GM19238 (cell line): ENCODE data around the gene EAF2.

Experiments
- DNase-seq: peaks from one replicate; pipeline ENCODE4 v3.0.0; 2011; ENCODE audit warnings: low spot score; ENCODE audit not compliant: insufficient read length

Gene EAF2

GRCh38 chr3:121834671-121835464, at the start of gene EAF2, which contains the start of gene IQCB1:
Gene EAF2, plus strand, starts transcription at chr3:121835209. Its CDS starts 77 bp downstream, at chr3:121835286.
Gene IQCB1, minus strand, starts transcription at chr3:121835060. Its CDS starts 6,100 bp downstream, at chr3:121828960.
- DNase-seq = peak; percentile 85

GRCh38 chr3:121786485-121786884, 48.5 kb upstream of the EAF2 start:
- DNase-seq = no peak

GRCh38 chr3:121793078-121793477, 41.9 kb upstream of the EAF2 start:
- no peak for DNase-seq

- DNase-seq = no peak
These were observed 40.6 kb upstream of the EAF2 start for GRCh38 chr3:121794264-121794983.

- DNase-seq = no peak
These were observed 38.0 kb upstream of the EAF2 start for GRCh38 chr3:121796970-121797369.

- no peak for DNase-seq
These were observed 34.1 kb upstream of the EAF2 start for GRCh38 chr3:121800906-121801305.

GRCh38 chr3:121803771-121804320, 31.2 kb upstream of the EAF2 start:
- no peak for DNase-seq

- DNase-seq = peak; percentile 3
These were observed 25.8 kb upstream of the EAF2 start for GRCh38 chr3:121809249-121809648.

- DNase-seq = no peak
These were observed 17.3 kb upstream of the EAF2 start for GRCh38 chr3:121817753-121818152.

GRCh38 chr3:121818578-121818977, 16.4 kb upstream of the EAF2 start:
- DNase-seq = no peak

- DNase-seq = no peak
These were observed 15.8 kb upstream of the EAF2 start for GRCh38 chr3:121819236-121819635.

GRCh38 chr3:121821421-121822199, 13.4 kb upstream of the EAF2 start:
- no peak for DNase-seq

GRCh38 chr3:121822973-121823372, 12.0 kb upstream of the EAF2 start:
- no peak for DNase-seq

GRCh38 chr3:121834157-121834670, 795 bp upstream of the EAF2 start:
- no peak for DNase-seq

- DNase-seq = peak; percentile 14
These were observed 424 bp downstream of the EAF2 start for GRCh38 chr3:121835465-121835801.

- DNase-seq = no peak
These were observed 1.1 kb downstream of the EAF2 start for GRCh38 chr3:121836064-121836463.

- DNase-seq = no peak
These were observed 1.5 kb downstream of the EAF2 start for GRCh38 chr3:121836481-121836880.

- no peak for DNase-seq
These were observed 5.0 kb downstream of the EAF2 start for GRCh38 chr3:121839962-121840361.

- DNase-seq = no peak
These were observed 9.9 kb downstream of the EAF2 start for GRCh38 chr3:121844892-121845291.

GRCh38 chr3:121852256-121852655, 17.2 kb downstream of the EAF2 start:
- DNase-seq = no peak

GRCh38 chr3:121855555-121855954, 20.5 kb downstream of the EAF2 start:
- no peak for DNase-seq
